ENCODE measurements around the gene POFUT1. TPM values are rescaled to one million over a fixed set of nuclear protein-coding genes. Genes with fewer than 3 reads are reported as not detected.
"Not testable (repeated sequence)": the region's sequence is repeated elsewhere in the genome, so short reads cannot be mapped to it uniquely, and the experiment has no call there.

POFUT1 gene
- total RNA-seq, 1 donor from 2014 or later: 46.3 TPM

- Mint-ChIP-seq H3K36me3 (peaks cover 14% of the 10 kb centered on the region), H3K27me3 (ENCODE audit: low read depth) (no peaks in the 10 kb centered on the region), H3K27ac (peak overlapping the region; percentile 47), H3K9me3 (no peaks in the 10 kb centered on the region), H3K4me3 (peak overlapping the region; percentile 80), H3K4me1 (peaks cover 27% of the 10 kb centered on the region)
- no peak for DNase-seq (ENCODE audit: low spot score in 2 of 2, unreplicated experiment in 2 of 2)
- TF ChIP-seq, protein P1, sequence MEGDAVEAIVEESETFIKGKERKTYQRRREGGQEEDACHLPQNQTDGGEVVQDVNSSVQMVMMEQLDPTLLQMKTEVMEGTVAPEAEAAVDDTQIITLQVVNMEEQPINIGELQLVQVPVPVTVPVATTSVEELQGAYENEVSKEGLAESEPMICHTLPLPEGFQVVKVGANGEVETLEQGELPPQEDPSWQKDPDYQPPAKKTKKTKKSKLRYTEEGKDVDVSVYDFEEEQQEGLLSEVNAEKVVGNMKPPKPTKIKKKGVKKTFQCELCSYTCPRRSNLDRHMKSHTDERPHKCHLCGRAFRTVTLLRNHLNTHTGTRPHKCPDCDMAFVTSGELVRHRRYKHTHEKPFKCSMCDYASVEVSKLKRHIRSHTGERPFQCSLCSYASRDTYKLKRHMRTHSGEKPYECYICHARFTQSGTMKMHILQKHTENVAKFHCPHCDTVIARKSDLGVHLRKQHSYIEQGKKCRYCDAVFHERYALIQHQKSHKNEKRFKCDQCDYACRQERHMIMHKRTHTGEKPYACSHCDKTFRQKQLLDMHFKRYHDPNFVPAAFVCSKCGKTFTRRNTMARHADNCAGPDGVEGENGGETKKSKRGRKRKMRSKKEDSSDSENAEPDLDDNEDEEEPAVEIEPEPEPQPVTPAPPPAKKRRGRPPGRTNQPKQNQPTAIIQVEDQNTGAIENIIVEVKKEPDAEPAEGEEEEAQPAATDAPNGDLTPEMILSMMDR (IDR thresholded peaks at IDR 0.05; ENCODE audit: unreplicated experiment): no peak
These were observed 16.9 kb upstream of the POFUT1 start for GRCh38 chr20:32190616-32191415.

DNA sequence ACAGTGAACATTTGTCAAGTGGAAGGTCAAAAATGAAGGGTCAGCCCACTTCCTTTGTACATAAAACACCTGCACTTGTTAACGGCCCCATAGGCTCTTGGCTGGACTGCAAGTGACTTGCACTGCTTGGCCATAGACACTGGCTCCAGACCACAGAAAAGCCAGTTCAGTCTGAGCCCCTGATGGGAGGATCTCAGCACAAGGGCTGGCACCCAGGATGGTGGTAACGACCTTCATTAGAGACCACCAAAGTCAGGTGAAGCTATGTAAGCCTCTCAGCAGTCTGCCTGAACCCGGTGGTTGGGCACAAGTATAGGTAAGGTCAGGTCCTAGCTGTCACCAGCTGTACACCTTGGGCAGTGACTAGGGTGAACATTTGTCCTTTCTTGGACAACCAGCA, 16.3 kb upstream of the POFUT1 start:
- Mint-ChIP-seq H3K27ac (peak overlapping the region; percentile 47), H3K4me3 (no peak overlapping the region), H3K27me3 (ENCODE audit: low read depth) (no peaks in the 10 kb centered on the region), H3K9me3 (no peaks in the 10 kb centered on the region), H3K36me3 (peaks cover 14% of the 10 kb centered on the region), H3K4me1 (peaks cover 27% of the 10 kb centered on the region)
- TF ChIP-seq, protein P1 (IDR thresholded peaks at IDR 0.05; ENCODE audit: unreplicated experiment): no peak
- DNase-seq (ENCODE audit: low spot score in 2 of 2, unreplicated experiment in 2 of 2): no peak

DNA sequence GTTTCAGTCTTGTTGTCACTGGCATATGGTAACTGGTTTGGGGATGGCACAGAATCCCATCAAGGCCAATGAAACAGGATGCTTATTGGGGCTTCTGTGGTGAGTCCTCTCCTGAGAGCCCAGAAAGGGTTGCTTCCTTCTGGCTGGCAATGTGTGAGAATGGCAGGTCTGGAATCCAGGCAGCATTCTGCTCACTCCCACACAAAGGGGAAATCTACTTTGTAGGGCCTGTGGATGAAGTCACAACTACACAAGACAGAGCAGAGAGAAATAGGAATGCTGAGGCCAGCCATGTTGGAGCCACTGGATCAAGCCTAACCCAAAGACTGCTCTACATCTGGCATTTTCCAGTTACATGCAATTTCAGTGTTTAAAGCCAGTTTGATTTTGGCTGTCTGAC, 15.8 kb upstream of the POFUT1 start:
- no peaks in the 10 kb centered on the region for H3K27me3 Mint-ChIP-seq (ENCODE audit: low read depth)
- H3K4me3 Mint-ChIP-seq: no peak overlapping the region
- H3K36me3 Mint-ChIP-seq: peaks cover 14% of the 10 kb centered on the region
- DNase-seq (ENCODE audit: low spot score in 2 of 2, unreplicated experiment in 2 of 2): no peak
- no peaks in the 10 kb centered on the region for H3K9me3 Mint-ChIP-seq
- H3K27ac Mint-ChIP-seq: peak overlapping the region; percentile 59
- H3K4me1 Mint-ChIP-seq: peaks cover 27% of the 10 kb centered on the region
- TF ChIP-seq, protein P1 (IDR thresholded peaks at IDR 0.05; ENCODE audit: unreplicated experiment): no peak

DNA sequence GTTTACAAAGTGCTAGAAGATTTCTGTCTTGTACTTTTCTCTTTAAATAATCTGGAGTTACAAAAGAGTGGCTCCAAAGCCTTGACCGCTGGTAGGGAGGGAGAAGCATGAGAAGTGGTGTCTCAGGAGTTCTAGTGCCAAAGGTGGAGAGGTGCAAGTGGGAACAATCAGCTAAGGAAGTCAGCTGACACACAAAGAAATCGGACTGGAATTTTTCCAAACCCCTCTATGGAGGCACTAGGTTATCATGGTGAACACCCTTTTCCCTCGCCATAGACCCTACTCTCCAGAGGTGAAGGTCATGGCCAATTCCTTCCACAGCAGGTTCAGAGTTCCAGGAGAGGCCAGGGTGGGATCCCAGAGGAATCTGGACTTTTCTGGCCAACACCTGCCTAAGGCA, 15.0 kb upstream of the POFUT1 start:
- H3K4me1 Mint-ChIP-seq: peaks cover 23% of the 10 kb centered on the region
- peaks cover 17% of the 10 kb centered on the region for H3K36me3 Mint-ChIP-seq

GRCh38 chr20:32193336-32193735, 14.3 kb upstream of the POFUT1 start:
- not testable (repeated sequence) for H3K27me3 Mint-ChIP-seq (ENCODE audit: low read depth); H3K4me3 Mint-ChIP-seq; H3K9me3 Mint-ChIP-seq; DNase-seq (ENCODE audit: low spot score in 2 of 2, unreplicated experiment in 2 of 2); H3K27ac Mint-ChIP-seq
- peaks cover 18% of the 10 kb centered on the region for H3K4me1 Mint-ChIP-seq
- peaks cover 20% of the 10 kb centered on the region for H3K36me3 Mint-ChIP-seq

More for the DNA sequence above, 15.0 kb upstream of the POFUT1 start:
- no peak for DNase-seq (ENCODE audit: low spot score in 2 of 2, unreplicated experiment in 2 of 2)
- Mint-ChIP-seq H3K9me3 (no peaks in the 10 kb centered on the region), H3K4me3 (no peak overlapping the region), H3K27me3 (ENCODE audit: low read depth) (no peaks in the 10 kb centered on the region), H3K27ac (peak overlapping the region; percentile 51)
- TF ChIP-seq, protein P1 (IDR thresholded peaks at IDR 0.05; ENCODE audit: unreplicated experiment): no peak

DNA sequence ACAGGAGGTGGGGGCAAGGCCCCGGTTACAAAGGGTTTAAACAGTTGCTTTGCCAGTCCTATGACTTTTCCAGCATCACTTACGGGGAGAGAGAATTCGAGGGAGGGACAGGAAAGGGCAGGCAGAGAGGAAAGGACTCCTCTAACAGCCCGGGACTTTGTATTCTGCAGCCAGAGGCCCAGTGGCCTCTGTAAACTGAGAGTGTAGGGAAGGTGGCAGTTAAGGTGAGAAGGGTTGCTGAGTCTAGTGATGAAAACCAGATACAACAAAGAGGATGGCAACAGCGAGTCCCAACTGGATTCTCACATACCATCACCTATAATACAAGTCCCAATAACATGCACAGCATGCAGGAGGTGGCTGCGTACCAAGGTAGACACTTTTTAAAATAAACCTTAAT, 13.7 kb upstream of the POFUT1 start:
- H3K27ac Mint-ChIP-seq: no peak overlapping the region
- H3K9me3 Mint-ChIP-seq: no peaks in the 10 kb centered on the region
- no peak for DNase-seq (ENCODE audit: low spot score in 2 of 2, unreplicated experiment in 2 of 2)
- peaks cover 12% of the 10 kb centered on the region for H3K4me1 Mint-ChIP-seq
- peaks cover 20% of the 10 kb centered on the region for H3K36me3 Mint-ChIP-seq
- TF ChIP-seq, protein P1 (IDR thresholded peaks at IDR 0.05; ENCODE audit: unreplicated experiment): no peak
- no peaks in the 10 kb centered on the region for H3K27me3 Mint-ChIP-seq (ENCODE audit: low read depth)
- no peak overlapping the region for H3K4me3 Mint-ChIP-seq

Measured in mesothelial cell of epicardium (in vitro differentiated cells).